HepG2 (cell line): ENCODE data around the gene MICOS13. TPM values are rescaled to one million over a fixed set of nuclear protein-coding genes. Genes with fewer than 3 reads are reported as not detected.

Experiments
- ASH2L ChIP-seq: fragments of 300-600, 200-600 bp; sonication (generic); IDR thresholded peaks from 2 replicates; pipeline ENCODE4 v1.7.0; 2017; ENCODE audit warnings: low read depth, mild to moderate bottlenecking, moderate library complexity, mixed read lengths, low read length; ENCODE audit not compliant: insufficient read length
- CREB1 ChIP-seq, 2 experiments: fragments of 450-650 bp in 1 of 2; IDR thresholded peaks; 2 replicates each; pipeline ENCODE4 v1.6.1; 2016 to 2017; ENCODE audit warnings: control low read depth in 1 of 2, mild to moderate bottlenecking in 1 of 2, missing compliant biosample characterization in 1 of 2, missing genetic modification characterization in 1 of 2
- DNMT1 ChIP-seq: sonication (generic); formaldehyde crosslinking; IDR thresholded peaks from 2 replicates; pipeline ENCODE4 v1.5.1; 2020; ENCODE audit warnings: mild to moderate bottlenecking, missing genetic modification reagents
- HDAC2 ChIP-seq: sonication (generic); formaldehyde crosslinking; IDR thresholded peaks from 2 replicates; pipeline ENCODE4 v1.4.0; 2020; ENCODE audit warnings: missing genetic modification reagents
- HNF4A ChIP-seq: sonication (generic); formaldehyde crosslinking; IDR thresholded peaks from 2 replicates; pipeline ENCODE4 v1.4.0; 2020; ENCODE audit warnings: missing genetic modification reagents
- HNRNPH1 ChIP-seq: fragments of 200-400 bp; formaldehyde crosslinking; optimal IDR thresholded peaks from 2 replicates; pipeline ENCODE3; 2017; ENCODE audit warnings: mild to moderate bottlenecking, low read depth, low read length
- HNRNPL ChIP-seq: fragments of 200-400 bp; formaldehyde crosslinking; IDR thresholded peaks from 2 replicates; pipeline ENCODE4 v1.6.1; 2017; ENCODE audit warnings: mild to moderate bottlenecking, low read depth, low read length
- KDM4B ChIP-seq: sonication (generic); formaldehyde crosslinking; IDR thresholded peaks from 2 replicates; pipeline ENCODE4 v1.4.0; 2020; ENCODE audit warnings: missing genetic modification reagents
- PHF5A ChIP-seq: IDR thresholded peaks from one replicate; pipeline ENCODE4 v1.6.1; 2018; ENCODE audit warnings: low read depth, missing genetic modification reagents; ENCODE audit not compliant: unreplicated experiment
- RAD51 ChIP-seq: fragments of 450-650 bp; IDR thresholded peaks from 2 replicates; pipeline ENCODE4 v1.6.1; 2016; ENCODE audit warnings: borderline replicate concordance
- RFX3 ChIP-seq: IDR thresholded peaks from 2 replicates; pipeline ENCODE4 v1.6.1; 2016; ENCODE audit warnings: missing biosample characterization, missing genetic modification reagents
- ZKSCAN5 ChIP-seq: sonication (generic); formaldehyde crosslinking; IDR thresholded peaks from 2 replicates; pipeline ENCODE4 v1.5.1; 2020; ENCODE audit warnings: mild to moderate bottlenecking, missing genetic modification reagents
- ZNF12 ChIP-seq: sonication (generic); formaldehyde crosslinking; IDR thresholded peaks from 2 replicates; pipeline ENCODE4 v1.5.0; 2020; ENCODE audit warnings: missing genetic modification reagents
- ZNF260 ChIP-seq: sonication (generic); formaldehyde crosslinking; IDR thresholded peaks from 2 replicates; pipeline ENCODE4 v1.4.0; 2020; ENCODE audit warnings: missing genetic modification reagents, low read depth, mild to moderate bottlenecking, borderline replicate concordance
- ZNF430 ChIP-seq: sonication (generic); formaldehyde crosslinking; IDR thresholded peaks from 2 replicates; pipeline ENCODE4 v1.9.0; 2021; ENCODE audit warnings: mild to moderate bottlenecking, missing genetic modification reagents
- ZNF550 ChIP-seq: sonication (generic); formaldehyde crosslinking; IDR thresholded peaks from 2 replicates; pipeline ENCODE4 v1.4.0; 2020; ENCODE audit warnings: mild to moderate bottlenecking, missing genetic modification reagents, borderline replicate concordance
- ZNF572 ChIP-seq: sonication (generic); formaldehyde crosslinking; IDR thresholded peaks from 2 replicates; pipeline ENCODE4 v1.5.1; 2020; ENCODE audit warnings: mild to moderate bottlenecking, missing genetic modification reagents
- ZNF772 ChIP-seq: sonication (generic); formaldehyde crosslinking; IDR thresholded peaks from 2 replicates; pipeline ENCODE4 v1.5.0; 2020; ENCODE audit warnings: mild to moderate bottlenecking, missing genetic modification reagents
- ZSCAN21 ChIP-seq: sonication (generic); formaldehyde crosslinking; IDR thresholded peaks from 2 replicates; pipeline ENCODE4 v1.8.0; 2022; ENCODE audit warnings: mild to moderate bottlenecking, missing genetic modification reagents, moderate library complexity, borderline replicate concordance
- polyA plus RNA-seq, 8 experiments: library from polyadenylated mRNA; depleted of rRNA in 3 of 8; stranded (reverse) in 7 of 8; unstranded in 1 of 8; fragments of >200 nt; fragmentation: Illumina TruSeq in 4 of 8; extraction: Trizol in 4 of 8; gene quantifications; 2 replicates each; pipeline versions ENCODE4 v1.2.1 to v1.2.3, GENCODE V29; 2011 to 2016; ENCODE audit warnings: low read depth in 4 of 8, missing spikeins in 1 of 8, mixed read lengths in 1 of 8; ENCODE audit not compliant: insufficient read depth in 1 of 8
- total RNA-seq, 5 experiments: library from RNA; depleted of rRNA; stranded (reverse); fragments of >200 nt; fragmentation: Illumina TruSeq; extraction: Trizol; gene quantifications; 2 replicates each; pipeline ENCODE4 v1.2.3, GENCODE V29; 2016; ENCODE audit warnings: low read depth in 1 of 5
- TF ChIP-seq, protein P1 (sequence below): sonication (generic); formaldehyde crosslinking; IDR thresholded peaks from 2 replicates; pipeline ENCODE4 v1.4.0; 2020; ENCODE audit warnings: missing genetic modification reagents; ENCODE audit errors: not compliant biosample characterization
- TF ChIP-seq, protein P2 (sequence below), 2 experiments: sonication (generic) in 1 of 2; formaldehyde crosslinking in 1 of 2; IDR thresholded peaks; 2 replicates each; pipeline versions ENCODE4 v1.4.0 to v1.6.1; 2018 to 2020; ENCODE audit warnings: missing genetic modification reagents in 2 of 2, borderline replicate concordance in 1 of 2, low read depth in 1 of 2, mild to moderate bottlenecking in 1 of 2, missing biosample characterization in 1 of 2
- TF ChIP-seq, protein P3 (sequence below): sonication (generic); formaldehyde crosslinking; IDR thresholded peaks from 2 replicates; pipeline ENCODE4 v1.4.0; 2020; ENCODE audit warnings: missing genetic modification reagents, borderline replicate concordance

MICOS13 gene
- total and polyA plus RNA-seq, 2 of the 13 experiments (the other 11 are each of a cell fraction or from before 2014, with no cell fraction given) = 28.8 to 35.4 TPM

DNA sequence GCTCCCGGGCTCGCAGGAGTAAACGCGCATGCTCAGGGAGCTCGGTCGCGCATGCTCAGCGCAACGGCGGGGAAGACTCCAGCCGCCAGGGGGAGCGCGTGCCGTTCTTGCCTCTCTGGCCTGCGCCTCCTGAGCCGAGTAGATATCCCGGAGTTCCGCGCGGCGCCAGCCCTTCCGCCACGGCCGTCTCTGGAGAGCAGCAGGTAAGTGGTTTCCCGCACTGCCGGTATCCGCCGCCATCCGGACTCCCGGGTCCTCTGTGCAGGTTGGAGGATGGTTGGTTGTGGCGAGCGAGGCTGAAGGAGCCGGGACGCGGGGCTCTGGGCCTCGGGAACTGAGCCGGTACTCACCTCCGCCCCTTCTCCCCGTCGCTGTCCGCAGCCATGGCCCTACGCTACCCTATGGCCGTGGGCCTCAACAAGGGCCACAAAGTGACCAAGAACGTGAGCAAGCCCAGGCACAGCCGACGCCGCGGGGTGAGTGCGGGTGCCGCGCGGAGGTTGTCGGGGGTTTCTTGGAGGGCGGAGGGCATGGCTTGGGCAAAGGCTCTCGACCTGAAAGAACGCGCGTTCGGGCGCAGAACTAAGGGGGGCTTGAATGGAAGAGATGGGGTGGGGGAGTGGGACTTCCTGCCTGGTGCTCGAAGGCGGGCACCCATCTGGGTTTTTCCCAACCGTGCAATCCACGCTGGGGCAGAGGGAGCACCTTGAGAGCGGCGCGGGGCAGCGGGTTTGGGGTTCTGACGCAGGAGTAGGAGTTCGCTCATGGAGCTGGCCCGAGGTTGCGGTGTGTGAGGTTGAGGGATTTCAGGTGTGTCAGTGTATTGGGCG, 10.0 kb upstream of the MICOS13 start, which contains the start of gene RPL36 (continued):
- TF ChIP-seq ZNF260 (CRISPR knock-in tag) (no peak), DNMT1 (CRISPR knock-in tag) (peak; percentile 61; the same call in 1 of the 2 replicates), ZSCAN21 (peak; percentile 74; the same call in 1 of the 2 replicates), HNRNPH1 (no peak), ZKSCAN5 (CRISPR knock-in tag) (peak; percentile 15; the same call in 1 of the 2 replicates), CREB1 (IDR thresholded peaks at IDR 0.05) (no peak), CREB1 (CRISPR knock-in tag; IDR thresholded peaks at IDR 0.05) (no peak), ZNF12 (no peak; the same call in 1 of the 2 replicates), RFX3 (no peak), PHF5A (CRISPR knock-in tag) (no peak), ZNF550 (CRISPR knock-in tag) (peak; percentile 67; the same call in 1 of the 2 replicates), HNF4A (CRISPR knock-in tag) (no peak), KDM4B (CRISPR knock-in tag) (0 out of 2 replicates have a peak, but pooled peaks have one; percentile 30), ZNF772 (CRISPR knock-in tag) (peak; percentile 72; the same call in 1 of the 2 replicates), RAD51 (no peak), HDAC2 (CRISPR knock-in tag) (peak; percentile 59), ZNF430 (CRISPR knock-in tag) (peak; percentile 77; the same call in 1 of the 2 replicates), HNRNPL (peak; percentile 67), ASH2L (peak; percentile 92), ZNF572 (CRISPR knock-in tag) (0 out of 2 replicates have a peak, but pooled peaks have one; percentile 51)
- TF ChIP-seq, protein P1, sequence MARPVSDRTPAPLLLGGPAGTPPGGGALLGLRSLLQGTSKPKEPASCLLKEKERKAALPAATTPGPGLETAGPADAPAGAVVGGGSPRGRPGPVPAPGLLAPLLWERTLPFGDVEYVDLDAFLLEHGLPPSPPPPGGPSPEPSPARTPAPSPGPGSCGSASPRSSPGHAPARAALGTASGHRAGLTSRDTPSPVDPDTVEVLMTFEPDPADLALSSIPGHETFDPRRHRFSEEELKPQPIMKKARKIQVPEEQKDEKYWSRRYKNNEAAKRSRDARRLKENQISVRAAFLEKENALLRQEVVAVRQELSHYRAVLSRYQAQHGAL = no peak
- TF ChIP-seq, protein P2, sequence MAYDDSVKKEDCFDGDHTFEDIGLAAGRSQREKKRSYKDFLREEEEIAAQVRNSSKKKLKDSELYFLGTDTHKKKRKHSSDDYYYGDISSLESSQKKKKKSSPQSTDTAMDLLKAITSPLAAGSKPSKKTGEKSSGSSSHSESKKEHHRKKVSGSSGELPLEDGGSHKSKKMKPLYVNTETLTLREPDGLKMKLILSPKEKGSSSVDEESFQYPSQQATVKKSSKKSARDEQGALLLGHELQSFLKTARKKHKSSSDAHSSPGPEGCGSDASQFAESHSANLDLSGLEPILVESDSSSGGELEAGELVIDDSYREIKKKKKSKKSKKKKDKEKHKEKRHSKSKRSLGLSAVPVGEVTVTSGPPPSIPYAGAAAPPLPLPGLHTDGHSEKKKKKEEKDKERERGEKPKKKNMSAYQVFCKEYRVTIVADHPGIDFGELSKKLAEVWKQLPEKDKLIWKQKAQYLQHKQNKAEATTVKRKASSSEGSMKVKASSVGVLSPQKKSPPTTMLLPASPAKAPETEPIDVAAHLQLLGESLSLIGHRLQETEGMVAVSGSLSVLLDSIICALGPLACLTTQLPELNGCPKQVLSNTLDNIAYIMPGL (CRISPR knock-in tag; IDR thresholded peaks at IDR 0.05; ENCODE audit: borderline replicate concordance in 1 of 2, low read depth in 1 of 2) = peak; percentile 97 to 98
- TF ChIP-seq, protein P3, sequence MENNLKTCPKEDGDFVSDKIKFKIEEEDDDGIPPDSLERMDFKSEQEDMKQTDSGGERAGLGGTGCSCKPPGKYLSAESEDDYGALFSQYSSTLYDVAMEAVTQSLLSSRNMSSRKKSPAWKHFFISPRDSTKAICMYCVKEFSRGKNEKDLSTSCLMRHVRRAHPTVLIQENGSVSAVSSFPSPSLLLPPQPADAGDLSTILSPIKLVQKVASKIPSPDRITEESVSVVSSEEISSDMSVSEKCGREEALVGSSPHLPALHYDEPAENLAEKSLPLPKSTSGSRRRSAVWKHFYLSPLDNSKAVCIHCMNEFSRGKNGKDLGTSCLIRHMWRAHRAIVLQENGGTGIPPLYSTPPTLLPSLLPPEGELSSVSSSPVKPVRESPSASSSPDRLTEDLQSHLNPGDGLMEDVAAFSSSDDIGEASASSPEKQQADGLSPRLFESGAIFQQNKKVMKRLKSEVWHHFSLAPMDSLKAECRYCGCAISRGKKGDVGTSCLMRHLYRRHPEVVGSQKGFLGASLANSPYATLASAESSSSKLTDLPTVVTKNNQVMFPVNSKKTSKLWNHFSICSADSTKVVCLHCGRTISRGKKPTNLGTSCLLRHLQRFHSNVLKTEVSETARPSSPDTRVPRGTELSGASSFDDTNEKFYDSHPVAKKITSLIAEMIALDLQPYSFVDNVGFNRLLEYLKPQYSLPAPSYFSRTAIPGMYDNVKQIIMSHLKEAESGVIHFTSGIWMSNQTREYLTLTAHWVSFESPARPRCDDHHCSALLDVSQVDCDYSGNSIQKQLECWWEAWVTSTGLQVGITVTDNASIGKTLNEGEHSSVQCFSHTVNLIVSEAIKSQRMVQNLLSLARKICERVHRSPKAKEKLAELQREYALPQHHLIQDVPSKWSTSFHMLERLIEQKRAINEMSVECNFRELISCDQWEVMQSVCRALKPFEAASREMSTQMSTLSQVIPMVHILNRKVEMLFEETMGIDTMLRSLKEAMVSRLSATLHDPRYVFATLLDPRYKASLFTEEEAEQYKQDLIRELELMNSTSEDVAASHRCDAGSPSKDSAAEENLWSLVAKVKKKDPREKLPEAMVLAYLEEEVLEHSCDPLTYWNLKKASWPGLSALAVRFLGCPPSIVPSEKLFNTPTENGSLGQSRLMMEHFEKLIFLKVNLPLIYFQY (CRISPR knock-in tag) = peak; percentile 75
